Measurements from ENCODE around the gene PDZRN4.
"Not testable (repeated sequence)": the region's sequence is repeated elsewhere in the genome, so short reads cannot be mapped to it uniquely, and the experiment has no call there.

Gene PDZRN4

GRCh38 chr12:41573445-41573844 lies 385.3 kb downstream of the PDZRN4 start:
- no peak for DNase-seq (ENCODE audit: low spot score)

GRCh38 chr12:41576925-41577324 lies 388.8 kb downstream of the PDZRN4 start:
- DNase-seq (ENCODE audit: low spot score): no peak

- no peak for DNase-seq (ENCODE audit: low spot score)
Observed at GRCh38 chr12:41577995-41578394, 389.9 kb downstream of the PDZRN4 start.

GRCh38 chr12:41585784-41586183 lies 397.7 kb downstream of the PDZRN4 start:
- DNase-seq (ENCODE audit: low spot score): no peak

GRCh38 chr12:41587574-41587973 lies 399.5 kb downstream of the PDZRN4 start:
- no peak for DNase-seq (ENCODE audit: low spot score)

GRCh38 chr12:41589878-41590277 lies 401.8 kb downstream of the PDZRN4 start:
- DNase-seq (ENCODE audit: low spot score): no peak

- no peak for DNase-seq (ENCODE audit: low spot score)
Observed at GRCh38 chr12:41596190-41596589, 408.1 kb downstream of the PDZRN4 start.

- DNase-seq (ENCODE audit: low spot score): no peak
Observed at GRCh38 chr12:41604830-41605229, 416.7 kb downstream of the PDZRN4 start.

GRCh38 chr12:41605545-41606305 lies 417.6 kb downstream of the PDZRN4 start:
- no peak for DNase-seq (ENCODE audit: low spot score)

- DNase-seq (ENCODE audit: low spot score): no peak
Observed at GRCh38 chr12:41606468-41607445, 418.6 kb downstream of the PDZRN4 start.

- no peak for DNase-seq (ENCODE audit: low spot score)
Observed at GRCh38 chr12:41612892-41613557, 424.9 kb downstream of the PDZRN4 start.

GRCh38 chr12:41615174-41615573 lies 427.1 kb downstream of the PDZRN4 start:
- DNase-seq (ENCODE audit: low spot score): not testable (repeated sequence)

GRCh38 chr12:41619705-41620104 lies 431.6 kb downstream of the PDZRN4 start:
- DNase-seq (ENCODE audit: low spot score): no peak

- DNase-seq (ENCODE audit: low spot score): no peak
Observed at GRCh38 chr12:41621291-41621690, 433.2 kb downstream of the PDZRN4 start.
